Measurements from ENCODE around the gene ENTR1.

Gene ENTR1

GRCh38 chr9:136441191-136441680 lies 30.8 kb upstream of the ENTR1 start:
- TF ChIP-seq CTCF (IDR thresholded peaks at IDR 0.05; ENCODE audit: low read depth, low read length, missing control alignments) = no peak
- Histone ChIP-seq H3K27me3 (replicated peaks) (no peaks in the 10 kb centered on the region), H3K27ac (no peak overlapping the region), H3K36me3 (replicated peaks) (peaks cover 48% of the 10 kb centered on the region), H3K4me3 (ENCODE audit: low read depth, low read length) (no peak overlapping the region)
- DNase-seq = peak; percentile 9
- in situ Hi-C loops (cut with HindIII; ENCODE audit: low pct_ligation_motif_present, low sequenced_read_pairs) = no loop called here

- peak within 1 kb of the TSS; percentile 44 for H3K27ac ChIP-seq
- peak; percentile 53 for TF ChIP-seq CTCF (IDR thresholded peaks at IDR 0.05; ENCODE audit: low read depth, low read length, missing control alignments)
Measured at GRCh38 chr9:136439481-136440408, 29.3 kb upstream of the ENTR1 start, which contains the start of gene INPP5E. Gene INPP5E, minus strand, starts transcription at chr9:136439845. Its CDS starts 426 bp downstream, at chr9:136439419.

GRCh38 chr9:136438548-136439480 lies 28.4 kb upstream of the ENTR1 start:
- Histone ChIP-seq H3K36me3 (replicated peaks) (peaks cover 36% of the 10 kb centered on the region), H3K27me3 (replicated peaks) (no peaks in the 10 kb centered on the region), H3K27ac (peak overlapping the region; percentile 44), H3K4me3 (ENCODE audit: low read depth, low read length) (peak overlapping the region; percentile 67)
- DNase-seq = peak; percentile 14
- no peak for TF ChIP-seq CTCF (IDR thresholded peaks at IDR 0.05; ENCODE audit: low read depth, low read length, missing control alignments)
- in situ Hi-C loops (cut with HindIII; ENCODE audit: low pct_ligation_motif_present, low sequenced_read_pairs) = no loop called here

More at GRCh38 chr9:136439481-136440408, 29.3 kb upstream of the ENTR1 start, which contains the start of gene INPP5E:
- H3K36me3 ChIP-seq (replicated peaks) = peaks cover 43% of the 10 kb centered on the region
- no peaks in the 10 kb centered on the region for H3K27me3 ChIP-seq (replicated peaks)
- in situ Hi-C loops (cut with HindIII; ENCODE audit: low pct_ligation_motif_present, low sequenced_read_pairs) = no loop called here
- peak within 1 kb of the TSS; percentile 67 for H3K4me3 ChIP-seq (ENCODE audit: low read depth, low read length)
- DNase-seq = peak; percentile 32

GRCh38 chr9:136437839-136438547 lies 27.6 kb upstream of the ENTR1 start:
- in situ Hi-C loops (cut with HindIII; ENCODE audit: low pct_ligation_motif_present, low sequenced_read_pairs) = no loop called here
- TF ChIP-seq CTCF (IDR thresholded peaks at IDR 0.05; ENCODE audit: low read depth, low read length, missing control alignments) = no peak
- DNase-seq = no peak
- Histone ChIP-seq H3K36me3 (replicated peaks) (peaks cover 29% of the 10 kb centered on the region), H3K4me3 (ENCODE audit: low read depth, low read length) (peak overlapping the region; percentile 67), H3K27ac (no peak overlapping the region), H3K27me3 (replicated peaks) (no peaks in the 10 kb centered on the region)

- DNase-seq = no peak
- H3K36me3 ChIP-seq (replicated peaks) = peaks cover 28% of the 10 kb centered on the region
- in situ Hi-C loops (cut with HindIII; ENCODE audit: low pct_ligation_motif_present, low sequenced_read_pairs) = no loop called here
- no peaks in the 10 kb centered on the region for H3K27me3 ChIP-seq (replicated peaks)
- TF ChIP-seq CTCF (IDR thresholded peaks at IDR 0.05; ENCODE audit: low read depth, low read length, missing control alignments) = no peak
- H3K27ac ChIP-seq = no peak overlapping the region
- H3K4me3 ChIP-seq (ENCODE audit: low read depth, low read length) = peak overlapping the region; percentile 67
Measured at GRCh38 chr9:136437430-136437829, 27.0 kb upstream of the ENTR1 start.

Measured in brain microvascular endothelial cell (primary cell).